H9 (cell line): ENCODE results near the gene TLR5. TPM values are rescaled to one million over a fixed set of nuclear protein-coding genes. Genes with fewer than 3 reads are reported as not detected.

Experiments used
- DNase-seq: peaks from one replicate; pipeline ENCODE4 v3.0.0-alpha.2; 2017
- H2AFZ ChIP-seq: one replicate; pipeline ENCODE4 v1.6.1; 2013; ENCODE audit warnings: mild to moderate bottlenecking, low read length, control low read depth, moderate library complexity
- H2AK5ac ChIP-seq: 2 replicates; pipeline ENCODE4 v1.6.1; 2013; ENCODE audit warnings: low read length, control low read depth, mixed read lengths; ENCODE audit not compliant: insufficient read length
- H2BK120ac ChIP-seq: one replicate; pipeline ENCODE4 v1.6.1; 2013; ENCODE audit warnings: low read depth, mild to moderate bottlenecking, low read length, control low read depth, inconsistent platforms; ENCODE audit not compliant: poor library complexity, severe bottlenecking
- H2BK12ac ChIP-seq: 2 replicates; pipeline ENCODE4 v1.6.1; 2013; ENCODE audit warnings: low read length, control low read depth, mixed read lengths, low read depth; ENCODE audit not compliant: insufficient read length
- H2BK15ac ChIP-seq: 2 replicates; pipeline ENCODE4 v1.6.1; 2013; ENCODE audit warnings: low read depth, low read length, control low read depth
- H2BK20ac ChIP-seq: one replicate; pipeline ENCODE4 v1.6.1; 2013; ENCODE audit warnings: low read depth, mild to moderate bottlenecking, low read length, control low read depth, inconsistent platforms; ENCODE audit not compliant: poor library complexity, severe bottlenecking
- H2BK5ac ChIP-seq: 2 replicates; pipeline ENCODE4 v1.6.1; 2013; ENCODE audit warnings: low read length, control low read depth, mixed read lengths; ENCODE audit not compliant: insufficient read length
- H3K14ac ChIP-seq: 2 replicates; pipeline ENCODE4 v1.6.1; 2013; ENCODE audit warnings: low read length, control low read depth; ENCODE audit not compliant: insufficient read depth
- H3K18ac ChIP-seq: 2 replicates; pipeline ENCODE4 v1.6.1; 2013; ENCODE audit warnings: low read depth, mild to moderate bottlenecking, mixed read lengths, low read length, control low read depth; ENCODE audit not compliant: insufficient read length
- H3K23ac ChIP-seq: 2 replicates; pipeline ENCODE4 v1.6.1; 2013; ENCODE audit warnings: low read length, control low read depth, mixed read lengths, low read depth; ENCODE audit not compliant: insufficient read length
- H3K23me2 ChIP-seq: 2 replicates; pipeline ENCODE4 v1.6.1; 2013; ENCODE audit warnings: low read depth, mild to moderate bottlenecking, mixed read lengths, low read length, control low read depth; ENCODE audit not compliant: insufficient read length, poor library complexity, severe bottlenecking
- H3K27ac ChIP-seq: 2 replicates; pipeline ENCODE4 v1.5.1; 2013; ENCODE audit warnings: low read length, control low read depth, mixed read lengths, low read depth; ENCODE audit not compliant: insufficient read length
- H3K27me3 ChIP-seq: 2 replicates; pipeline ENCODE4 v1.6.1; 2013; ENCODE audit warnings: low read length, control low read depth, inconsistent platforms; ENCODE audit not compliant: insufficient read depth
- H3K4ac ChIP-seq: 2 replicates; pipeline ENCODE4 v1.6.1; 2013; ENCODE audit warnings: low read depth, mild to moderate bottlenecking, control low read depth, inconsistent platforms, low read length, moderate library complexity
- H3K4me1 ChIP-seq: 2 replicates; pipeline ENCODE4 v1.6.1; 2013; ENCODE audit warnings: low read length, control low read depth, inconsistent platforms; ENCODE audit not compliant: insufficient read depth
- H3K4me2 ChIP-seq: 2 replicates; pipeline ENCODE4 v1.6.1; 2013; ENCODE audit warnings: low read length, control low read depth, mixed read lengths; ENCODE audit not compliant: insufficient read length, insufficient read depth
- H3K56ac ChIP-seq: 2 replicates; pipeline ENCODE4 v1.6.1; 2013; ENCODE audit warnings: low read depth, mild to moderate bottlenecking, mixed read lengths, low read length, control low read depth; ENCODE audit not compliant: insufficient read length
- H3K79me1 ChIP-seq: 2 replicates; pipeline ENCODE4 v1.6.1; 2013; ENCODE audit warnings: low read depth, mild to moderate bottlenecking, moderate library complexity, low read length, control low read depth, inconsistent platforms; ENCODE audit not compliant: insufficient read depth, poor library complexity, severe bottlenecking
- H3K79me2 ChIP-seq: 2 replicates; pipeline ENCODE4 v1.6.1; 2013; ENCODE audit warnings: low read length, control low read depth, inconsistent platforms; ENCODE audit not compliant: insufficient read depth
- H3K9ac ChIP-seq: 2 replicates; pipeline ENCODE4 v1.6.1; 2013; ENCODE audit warnings: low read length, control low read depth, mixed read lengths; ENCODE audit not compliant: insufficient read length; ENCODE audit errors: extremely low read depth
- H3K9me3 ChIP-seq: one replicate; pipeline ENCODE4 v1.6.1; 2013; ENCODE audit warnings: low read depth, low read length, inconsistent platforms; ENCODE audit not compliant: control insufficient read depth
- H3T11ph ChIP-seq: one replicate; pipeline ENCODE4 v1.6.1; 2013; ENCODE audit warnings: mild to moderate bottlenecking, low read length, control low read depth, inconsistent platforms
- H4K20me1 ChIP-seq: one replicate; pipeline ENCODE4 v1.6.1; 2013; ENCODE audit not compliant: control insufficient read depth, insufficient read length, insufficient read depth
- H4K5ac ChIP-seq: 2 replicates; pipeline ENCODE4 v1.6.1; 2013; ENCODE audit warnings: low read depth, mild to moderate bottlenecking, mixed read lengths, low read length, control low read depth; ENCODE audit not compliant: insufficient read length
- H4K8ac ChIP-seq: replicated peaks from 2 replicates; pipeline ENCODE4 v1.6.1; 2013; ENCODE audit warnings: low read length, control low read depth, mixed read lengths, low read depth; ENCODE audit not compliant: insufficient read length
- H4K91ac ChIP-seq: 2 replicates; pipeline ENCODE4 v1.6.1; 2013; ENCODE audit warnings: low read depth, mild to moderate bottlenecking, moderate library complexity, mixed read lengths, low read length, control low read depth; ENCODE audit not compliant: insufficient read length
- H3K27ac Mint-ChIP-seq, 3 experiments: 2 replicates in 2 of 3; 3 replicates in 1 of 3; pipeline ENCODE4 v1.8.0; 2020 to 2021; ENCODE audit warnings: mixed read lengths in 3 of 3, mild to moderate bottlenecking in 1 of 3, moderate library complexity in 1 of 3
- H3K27me3 Mint-ChIP-seq: 2 replicates; pipeline ENCODE4 v1.8.0; 2021; ENCODE audit warnings: low read depth, mild to moderate bottlenecking, moderate library complexity, mixed read lengths
- H3K36me3 Mint-ChIP-seq, 3 experiments: 2 replicates in 2 of 3; 3 replicates in 1 of 3; pipeline ENCODE4 v1.8.0; 2020 to 2021; ENCODE audit warnings: low read depth in 3 of 3, mixed read lengths in 3 of 3; ENCODE audit not compliant: insufficient read depth in 1 of 3
- H3K4me1 Mint-ChIP-seq, 2 experiments: 2 replicates each; pipeline ENCODE4 v1.8.0; 2020; ENCODE audit warnings: mixed read lengths in 2 of 2
- H3K4me3 Mint-ChIP-seq, 2 experiments: 2 replicates in 1 of 2; 3 replicates in 1 of 2; pipeline ENCODE4 v1.8.0; 2020 to 2021; ENCODE audit warnings: mild to moderate bottlenecking in 2 of 2, mixed read lengths in 2 of 2, moderate library complexity in 1 of 2
- H3K9me3 Mint-ChIP-seq, 2 experiments: 2 replicates in 1 of 2; 3 replicates in 1 of 2; pipeline ENCODE4 v1.8.0; 2020; ENCODE audit warnings: mild to moderate bottlenecking in 2 of 2, mixed read lengths in 2 of 2, moderate library complexity in 1 of 2
- CTCF ChIP-seq: fragments of 200-600 bp; sonication (generic); conservative IDR thresholded peaks from 3 replicates; pipeline ENCODE4 v1.8.0; 2021; ENCODE audit warnings: antibody characterized with exemption, mild to moderate bottlenecking
- WGBS: extraction: QIAGEN DNeasy Blood & Tissue Kit; methylation state at CpG from one replicate; pipeline ENCODE4 v1.1.7; 2013; ENCODE audit warnings: missing lambda C conversion rate, low lambda C conversion rate, mixed read lengths; ENCODE audit not compliant: insufficient read length; ENCODE audit errors: extremely low coverage; 5-methylcytosine and 5-hydroxymethylcytosine counted together
- total RNA-seq: library from RNA; stranded (reverse); gene quantifications from 2 replicates; pipeline ENCODE4 v1.2.1, GENCODE V29; 2021

The TLR5 gene
- total RNA-seq, 1 experiment from 2014 or later, result not detected

GRCh38 chr1:223079498-223079897 is 63.5 kb downstream of the TLR5 start:
- no peaks in the 10 kb centered on the region for H3K9me3 Mint-ChIP-seq

More at GRCh38 chr1:223079498-223079897, 63.5 kb downstream of the TLR5 start:
- no peak overlapping the region for H3K4me2 ChIP-seq
- no peak overlapping the region for H3K23ac ChIP-seq
- H3K23me2 ChIP-seq, result no peaks in the 10 kb centered on the region
- no peak overlapping the region for H3T11ph ChIP-seq
- H3K56ac ChIP-seq, result no peak overlapping the region
- H3K9me3 ChIP-seq, result no peaks in the 10 kb centered on the region
- no peak overlapping the region; a peak in 1 of 7 replicates for H3K27ac Mint-ChIP-seq
- no peak overlapping the region for H2AK5ac ChIP-seq
- H2BK20ac ChIP-seq, result no peak overlapping the region
- H3K18ac ChIP-seq, result no peak overlapping the region
- H3K36me3 Mint-ChIP-seq, result no peaks in the 10 kb centered on the region
- no peaks in the 10 kb centered on the region for H3K79me1 ChIP-seq
- H3K14ac ChIP-seq, result no peak overlapping the region
- no peak overlapping the region for H3K9ac ChIP-seq
- peaks cover 3% of the 10 kb centered on the region; the same call in 1 of the 2 replicates for H3K4me1 ChIP-seq
- H3K4ac ChIP-seq, result no peak overlapping the region
- no peak for TF ChIP-seq CTCF
- H3K27ac ChIP-seq, result no peak overlapping the region
- H2BK5ac ChIP-seq, result no peak overlapping the region
- no peak overlapping the region for H2AFZ ChIP-seq
- H4K8ac ChIP-seq, result no peak overlapping the region
- H2BK15ac ChIP-seq, result no peak overlapping the region
- H4K5ac ChIP-seq, result no peak overlapping the region
- H3K4me1 Mint-ChIP-seq, result peaks cover 22 to 28% of the 10 kb centered on the region in 2 experiments
- H2BK120ac ChIP-seq, result no peak overlapping the region
- H3K27me3 ChIP-seq, result no peaks in the 10 kb centered on the region
- H3K27me3 Mint-ChIP-seq, result peaks cover 10% of the 10 kb centered on the region
- H4K91ac ChIP-seq, result no peak overlapping the region
- WGBS, result no CpG with 5 or more reads among the region's 7 CpGs
- no peaks in the 10 kb centered on the region for H3K79me2 ChIP-seq
- DNase-seq, result no peak
- no peak overlapping the region for H3K4me3 Mint-ChIP-seq
- H2BK12ac ChIP-seq, result no peak overlapping the region
- H4K20me1 ChIP-seq, result no peaks in the 10 kb centered on the region
